ENCODE data around the gene BCL2A1.
"Not testable (repeated sequence)": the region's sequence is repeated elsewhere in the genome, so short reads cannot be mapped to it uniquely, and the experiment has no call there.

Gene BCL2A1

DNA sequence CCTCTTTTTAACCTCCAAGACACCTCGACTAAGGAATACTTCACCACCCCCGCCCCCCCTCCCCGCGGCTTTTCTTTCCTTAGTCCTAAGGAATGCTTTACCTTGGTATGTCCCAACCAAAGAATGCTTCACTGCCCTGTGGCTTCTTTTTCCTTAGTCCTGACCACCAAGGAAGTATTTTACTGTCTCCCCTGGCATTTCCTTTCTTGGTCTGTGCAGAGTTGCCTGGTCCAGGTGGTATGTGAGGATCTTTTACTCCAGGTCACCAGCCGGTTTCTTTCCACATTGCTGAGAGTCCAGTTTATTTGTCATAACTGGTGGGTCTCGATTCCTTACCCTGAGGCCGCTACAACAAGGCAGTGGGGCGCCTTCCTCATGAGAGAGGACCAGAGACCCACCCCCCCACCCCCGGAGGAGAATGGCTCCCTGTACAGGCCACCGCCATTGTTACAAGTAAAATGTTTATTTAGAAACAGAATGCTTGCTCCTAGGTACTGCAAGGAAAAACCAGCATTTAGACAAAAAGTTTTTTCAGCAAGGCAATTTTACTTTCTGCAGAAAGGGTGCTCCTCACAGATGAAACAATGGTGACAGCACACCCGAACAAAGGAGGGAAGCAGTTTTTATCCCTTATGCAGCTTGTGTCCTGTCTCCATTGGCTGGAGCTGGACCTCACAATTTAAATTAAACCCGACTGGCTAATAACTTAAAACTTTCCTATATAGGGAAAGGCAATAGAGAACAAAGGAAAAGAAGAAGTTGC lies 51.1 kb downstream of the BCL2A1 start:
- no peak for DNase-seq

DNA sequence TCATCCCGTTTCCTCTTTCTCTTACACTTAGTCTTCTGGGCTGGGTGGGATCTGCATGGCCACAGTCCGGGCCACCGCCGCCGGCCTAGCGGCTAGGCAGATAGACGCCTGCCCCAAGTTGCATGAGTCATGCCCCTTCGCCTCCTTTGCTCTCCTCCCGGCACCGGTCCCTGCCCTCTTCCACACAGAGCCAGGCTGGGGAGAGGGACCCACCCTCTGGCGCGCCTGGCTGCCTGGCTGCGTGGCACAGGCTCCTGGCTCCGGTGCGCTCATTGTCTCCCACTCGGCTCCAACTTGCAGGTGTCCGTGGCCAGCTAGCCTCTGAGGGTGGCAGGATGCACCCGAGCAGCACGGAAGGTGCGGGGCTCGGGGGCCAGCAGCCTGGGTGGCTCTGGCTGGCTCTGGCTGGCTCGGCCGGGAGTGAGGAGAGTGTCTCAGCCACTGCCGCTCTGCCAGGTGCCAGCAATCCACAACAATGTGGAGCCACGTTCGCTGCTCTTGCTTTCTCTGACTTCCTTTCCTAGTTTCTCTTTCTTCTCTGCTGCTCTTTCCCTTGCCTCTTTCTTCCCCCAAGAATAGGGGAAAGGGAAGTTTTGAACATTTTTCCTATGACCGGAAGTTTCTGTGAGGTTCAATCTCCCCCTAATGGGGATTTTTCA lies 51.8 kb downstream of the BCL2A1 start:
- no peak for DNase-seq

DNA sequence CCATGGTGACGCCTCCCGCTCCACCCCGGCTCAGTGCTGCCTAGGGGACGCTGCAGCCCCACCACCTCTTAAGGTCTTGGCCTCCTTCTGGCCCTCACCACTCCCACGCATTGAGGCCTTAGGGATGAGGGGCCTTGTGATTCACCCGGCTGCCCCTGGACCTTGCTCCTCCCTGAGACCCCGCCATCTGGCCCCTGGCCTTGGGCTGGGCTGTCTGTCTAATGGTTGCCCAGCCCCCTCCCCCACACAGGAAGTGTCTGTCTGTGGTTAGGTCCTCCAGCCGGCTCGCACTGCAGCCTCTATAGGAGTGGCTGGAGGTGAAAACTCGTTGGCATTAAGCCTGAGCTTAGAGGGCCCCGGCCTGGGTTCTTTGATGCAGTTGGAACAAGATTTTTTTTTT lies 52.7 kb downstream of the BCL2A1 start:
- no peak for DNase-seq

DNA sequence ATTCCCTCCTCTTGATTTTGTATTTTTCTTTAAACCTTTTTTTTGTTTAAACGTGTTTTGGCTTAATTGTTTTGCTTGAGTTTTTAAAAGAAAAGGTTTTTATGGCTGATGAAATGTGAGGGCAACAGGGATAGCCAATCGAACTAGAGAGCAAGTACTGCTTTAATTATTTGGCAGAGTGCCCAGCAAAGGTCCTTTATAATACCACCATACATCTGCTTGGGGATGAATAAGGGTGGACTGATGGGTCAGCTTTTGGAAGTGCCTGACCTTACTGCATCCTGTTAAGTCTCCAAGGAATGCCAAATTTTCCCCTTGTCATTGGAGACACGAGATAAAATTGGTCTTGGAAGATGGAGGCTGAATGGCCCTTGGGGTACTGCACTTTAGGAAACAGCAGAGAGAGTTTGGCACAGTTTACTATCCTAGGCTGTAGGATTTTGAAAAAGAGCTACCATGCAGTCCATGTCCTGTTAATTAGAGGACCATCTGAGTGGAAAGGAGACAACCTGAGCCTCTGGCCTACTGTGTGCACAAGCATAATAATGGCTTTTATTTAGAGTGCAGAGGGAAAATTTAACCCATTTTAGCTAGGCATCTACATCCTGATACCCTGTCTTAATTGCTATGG lies 54.4 kb downstream of the BCL2A1 start:
- DNase-seq: no peak

DNA sequence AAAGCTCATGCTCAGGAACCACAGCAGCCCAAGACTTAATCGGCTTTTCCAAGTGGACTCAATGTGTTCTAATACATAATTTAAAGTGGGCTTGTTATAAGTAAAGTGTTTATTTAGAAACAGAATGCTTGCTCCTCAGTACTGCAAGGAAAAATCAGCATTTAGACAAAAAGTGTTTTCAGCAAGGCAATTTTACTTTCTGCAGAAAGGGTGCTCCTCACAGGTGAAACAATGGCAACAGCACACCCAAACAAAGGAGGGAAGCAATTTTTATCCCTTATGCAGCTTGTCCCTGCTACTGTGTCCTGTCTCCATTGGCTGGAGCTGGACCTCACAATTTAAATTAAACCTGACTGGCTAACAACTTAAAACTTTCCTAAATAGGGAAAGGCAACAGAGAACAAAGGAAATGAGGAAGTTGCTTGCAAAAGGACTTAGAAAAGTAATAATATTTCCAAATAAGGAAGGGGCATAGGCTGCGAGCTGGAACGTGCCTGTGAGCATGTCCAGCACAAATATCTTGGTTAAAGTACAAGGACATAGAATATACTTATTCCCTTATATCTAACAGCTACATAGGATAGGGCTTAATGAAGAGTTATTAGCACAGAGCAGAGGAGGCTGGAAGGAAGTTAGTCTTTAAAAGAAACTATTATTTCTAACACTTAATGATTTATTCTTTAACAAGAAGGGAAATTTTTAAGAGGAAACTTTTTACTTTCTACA lies 55.1 kb downstream of the BCL2A1 start:
- not testable (repeated sequence) for DNase-seq

DNA sequence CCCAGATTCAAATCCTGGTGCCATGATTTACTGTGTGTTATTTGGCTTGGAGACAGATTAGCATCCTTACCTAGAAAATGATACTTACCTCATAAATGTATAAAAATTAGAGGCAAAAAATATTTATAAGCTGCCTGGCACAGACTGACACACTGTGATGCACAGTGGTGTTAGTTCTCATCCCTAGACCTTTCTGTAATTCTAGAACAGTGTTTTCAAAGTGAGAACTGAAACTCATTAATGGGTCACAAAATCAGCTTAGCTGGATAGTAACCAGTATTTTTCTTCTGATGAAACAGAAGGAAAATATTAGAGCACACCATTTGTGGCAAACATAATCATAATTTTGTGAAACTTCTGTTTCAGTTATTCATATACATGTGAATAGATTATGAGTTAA lies 56.3 kb downstream of the BCL2A1 start:
- no peak for DNase-seq
